ENCODE data around the gene ACTL8.

The ACTL8 gene, protein sequence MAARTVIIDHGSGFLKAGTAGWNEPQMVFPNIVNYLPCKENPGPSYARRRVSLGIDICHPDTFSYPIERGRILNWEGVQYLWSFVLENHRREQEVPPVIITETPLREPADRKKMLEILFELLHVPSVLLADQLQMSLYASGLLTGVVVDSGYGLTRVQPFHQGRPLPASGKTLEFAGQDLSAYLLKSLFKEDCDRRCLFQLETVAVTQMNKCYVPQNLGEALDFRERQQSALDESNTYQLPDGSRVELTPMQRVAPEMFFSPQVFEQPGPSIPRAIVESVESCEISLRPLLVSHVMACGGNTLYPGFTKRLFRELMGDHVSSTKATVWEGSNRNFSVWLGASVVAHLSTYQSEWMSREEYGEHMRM

GRCh38 chr1:17755120-17755519, at the start of gene ACTL8:
TSS of gene ACTL8 (plus strand) at chr1:17755333. CDS start at chr1:17823009, 67,676 bp downstream.
- DNase-seq (ENCODE audit: low read depth) = no peak

GRCh38 chr1:17706445-17706844, 48.7 kb upstream of the ACTL8 start:
- DNase-seq (ENCODE audit: low read depth) = no peak

DNA sequence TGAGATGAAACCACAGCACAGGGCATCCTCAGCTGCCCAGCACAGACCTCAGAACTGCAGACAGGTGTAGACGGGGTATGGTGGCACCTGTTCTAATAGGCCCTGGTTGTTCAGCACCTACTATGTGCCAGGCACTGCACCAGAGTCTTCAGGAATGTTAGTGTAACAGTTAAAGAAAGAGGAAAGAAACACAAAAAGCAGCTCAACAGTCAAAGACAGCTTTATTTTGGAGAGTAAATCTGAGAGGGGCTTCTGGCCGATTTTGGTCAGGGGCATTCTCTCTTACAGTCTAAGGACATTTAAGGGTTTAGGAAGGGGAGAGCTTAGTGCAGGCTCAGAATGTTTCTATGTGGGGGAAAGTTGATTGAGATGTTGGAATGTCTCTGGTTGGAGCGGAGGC, 45.2 kb upstream of the ACTL8 start:
- no peak for DNase-seq (ENCODE audit: low read depth)

- no peak for DNase-seq (ENCODE audit: low read depth)
These were observed 44.1 kb upstream of the ACTL8 start for GRCh38 chr1:17710889-17711576.

GRCh38 chr1:17711577-17711910, 43.6 kb upstream of the ACTL8 start:
- no peak for DNase-seq (ENCODE audit: low read depth)

DNA sequence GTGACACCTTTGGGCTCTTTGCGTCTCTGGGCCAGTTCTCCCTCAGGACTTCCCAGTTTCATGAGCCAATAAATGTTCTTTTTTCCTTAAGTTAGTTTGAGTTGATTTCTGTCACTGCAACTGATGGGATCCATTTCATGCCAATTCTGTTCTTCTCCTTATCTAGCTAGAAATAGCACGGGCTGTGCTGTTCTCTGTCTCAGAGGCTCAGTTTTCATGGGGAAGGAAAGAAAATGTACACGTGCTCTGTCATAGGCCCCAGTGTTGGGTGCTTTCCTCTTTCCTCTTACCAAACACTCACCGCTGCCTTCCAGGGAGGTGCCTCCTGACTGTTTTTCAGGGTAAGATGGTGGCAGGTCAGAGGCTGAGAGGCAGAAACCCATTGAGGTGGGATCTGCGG, 43.2 kb upstream of the ACTL8 start:
- no peak for DNase-seq (ENCODE audit: low read depth)

GRCh38 chr1:17713993-17714392, 41.1 kb upstream of the ACTL8 start:
- no peak for DNase-seq (ENCODE audit: low read depth)

DNA sequence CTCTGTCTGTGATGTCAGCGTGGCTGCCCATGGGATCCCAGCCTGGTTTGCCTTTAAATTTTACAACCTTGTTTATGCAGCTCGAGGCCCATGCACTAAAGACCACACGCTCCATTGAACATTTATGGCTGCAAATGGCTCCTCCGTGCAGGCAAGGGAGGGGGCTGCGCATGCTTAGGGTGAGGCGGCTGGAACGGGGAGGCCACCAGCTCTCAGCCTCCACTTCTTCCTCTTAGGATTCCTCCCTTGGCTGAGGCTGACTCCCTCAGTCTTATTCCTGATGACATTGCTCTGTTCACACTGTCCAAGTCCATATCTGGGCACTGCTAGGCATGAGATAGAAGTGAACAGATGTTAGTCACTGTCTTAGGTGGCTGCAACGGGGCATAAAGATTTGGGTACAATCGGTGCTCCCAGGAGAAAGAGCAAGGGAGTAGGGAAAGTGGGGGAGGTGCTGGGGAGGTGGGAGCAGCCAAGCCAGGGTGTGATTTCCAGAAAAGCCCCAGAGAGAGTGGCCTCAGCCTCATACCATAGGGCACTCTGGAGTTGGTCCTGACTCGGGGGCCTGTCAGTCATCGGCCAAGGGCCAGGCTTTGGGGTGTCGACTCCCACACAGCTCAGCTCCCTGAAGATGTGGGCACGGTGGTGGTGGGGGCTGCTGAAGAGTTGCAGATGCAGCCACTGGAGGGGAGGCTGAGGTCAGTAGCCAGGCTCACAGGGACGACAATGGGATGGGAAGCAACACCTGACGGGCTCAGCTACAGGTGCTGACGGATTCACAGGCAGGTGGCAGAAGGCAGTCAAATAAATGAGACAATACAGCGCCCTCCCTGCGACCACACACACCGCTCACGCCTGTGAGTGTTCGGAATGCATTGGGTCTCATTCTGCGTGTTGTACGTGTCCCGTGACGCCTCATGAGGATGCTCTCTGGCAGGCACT, 37.3 kb upstream of the ACTL8 start:
- DNase-seq (ENCODE audit: low read depth) = no peak

DNA sequence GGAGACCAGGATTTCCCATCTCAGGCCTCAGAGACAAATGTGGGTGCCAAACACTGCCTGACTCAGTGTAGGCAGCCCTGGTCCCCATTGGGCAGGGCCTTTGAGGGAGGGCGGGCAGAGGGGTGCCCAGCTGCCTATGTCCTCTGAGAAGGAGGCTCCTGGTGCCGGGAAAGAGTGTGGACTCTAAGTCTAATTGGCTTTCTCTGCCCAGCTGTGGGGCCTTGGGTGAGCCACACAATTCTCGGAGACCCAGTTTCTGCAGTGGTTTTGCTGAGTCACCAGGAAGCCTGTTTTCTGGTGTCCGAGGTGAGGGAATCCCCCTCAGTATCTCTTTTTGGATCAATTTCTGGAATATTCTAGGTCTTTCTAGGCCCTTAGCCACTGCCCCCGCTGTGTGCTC, 35.3 kb upstream of the ACTL8 start:
- DNase-seq (ENCODE audit: low read depth) = no peak

DNA sequence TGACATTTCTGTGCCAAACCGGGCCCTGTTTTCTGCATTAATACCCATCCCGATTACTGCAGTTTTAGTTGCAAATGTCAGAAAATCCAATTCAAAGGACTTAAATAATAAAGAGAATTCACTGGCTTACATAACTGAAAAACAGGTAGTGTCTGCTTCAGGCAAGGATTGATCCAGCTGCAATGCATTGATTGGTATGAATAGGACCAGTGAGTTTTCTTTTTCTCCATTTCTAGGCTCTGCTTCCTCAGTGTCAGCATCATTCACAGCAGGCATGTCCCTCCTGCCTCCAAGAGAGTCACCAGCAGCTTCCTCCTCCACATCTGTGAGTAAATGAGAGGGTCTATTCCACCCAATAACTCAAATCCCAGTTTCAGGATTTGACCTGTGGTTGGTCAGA, 33.7 kb upstream of the ACTL8 start:
- DNase-seq (ENCODE audit: low read depth) = no peak

- DNase-seq (ENCODE audit: low read depth) = no peak
These were observed 31.4 kb upstream of the ACTL8 start for GRCh38 chr1:17723684-17724083.

GRCh38 chr1:17724150-17724549, 31.0 kb upstream of the ACTL8 start:
- no peak for DNase-seq (ENCODE audit: low read depth)

GRCh38 chr1:17725084-17725719, 29.9 kb upstream of the ACTL8 start:
- DNase-seq (ENCODE audit: low read depth) = no peak

- no peak for DNase-seq (ENCODE audit: low read depth)
These were observed 29.1 kb upstream of the ACTL8 start for GRCh38 chr1:17725811-17726582.

GRCh38 chr1:17728123-17728712, 26.9 kb upstream of the ACTL8 start:
- no peak for DNase-seq (ENCODE audit: low read depth)

DNA sequence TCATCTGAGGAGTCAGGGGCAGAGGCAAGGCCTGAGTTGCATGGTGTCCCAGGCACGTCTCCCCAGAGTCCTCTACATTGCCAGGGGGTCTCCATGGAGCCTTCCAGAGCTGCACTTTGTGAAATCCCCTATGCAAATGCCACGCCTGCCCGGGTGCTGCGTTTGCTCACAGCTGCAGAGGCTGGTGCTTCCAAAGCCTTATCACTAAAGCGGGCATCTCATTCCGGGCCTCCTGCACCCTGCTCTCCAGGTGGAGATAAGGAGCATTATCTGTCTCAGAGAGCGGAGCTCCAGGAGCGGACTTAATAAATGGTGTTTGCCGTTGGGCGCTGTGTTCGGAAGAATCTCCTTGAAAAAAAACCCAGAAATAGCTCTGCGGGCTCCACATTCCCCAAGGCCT, 25.9 kb upstream of the ACTL8 start:
- no peak for DNase-seq (ENCODE audit: low read depth)

DNA sequence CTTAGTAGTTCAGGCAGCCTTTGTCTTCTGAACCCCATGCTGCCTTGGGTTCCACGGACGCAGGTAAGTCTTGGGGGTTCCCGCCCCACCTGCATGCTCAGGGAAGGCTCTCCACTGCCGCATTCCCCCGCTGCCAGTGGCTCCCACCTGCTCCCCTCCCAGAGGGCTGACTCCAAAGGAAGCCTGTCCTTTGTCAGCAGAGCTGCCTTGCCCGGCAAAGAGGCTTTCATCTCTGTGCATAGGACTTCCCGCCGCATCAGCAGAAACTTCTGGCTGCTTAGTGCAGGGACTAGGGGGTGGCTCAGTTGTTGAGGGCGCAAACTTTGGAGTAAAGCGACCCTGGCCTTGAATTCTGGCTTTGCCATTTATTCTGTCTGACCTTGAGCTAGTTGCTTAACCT, 25.2 kb upstream of the ACTL8 start:
- no peak for DNase-seq (ENCODE audit: low read depth)

DNA sequence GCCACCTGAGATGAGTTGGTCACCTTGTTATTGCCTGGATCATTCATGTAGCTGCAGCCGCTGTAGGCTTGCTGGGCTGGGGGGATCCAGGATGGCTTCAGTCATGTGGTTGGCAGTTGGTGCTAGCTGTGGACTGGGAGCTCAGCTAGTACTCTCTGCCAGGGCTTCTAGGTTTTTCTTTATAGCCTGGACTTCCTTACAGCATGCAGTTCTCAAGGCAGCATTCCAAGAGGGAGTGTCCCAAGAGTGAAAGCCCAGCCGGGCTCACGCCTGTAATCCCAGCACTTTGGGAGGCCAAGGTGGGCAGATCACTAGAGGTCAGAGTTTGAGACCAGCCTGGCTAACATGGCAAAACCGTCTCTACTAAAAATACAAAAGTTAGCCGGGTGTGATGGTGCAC, 23.7 kb upstream of the ACTL8 start:
- DNase-seq (ENCODE audit: low read depth) = no peak

- DNase-seq (ENCODE audit: low read depth) = no peak
These were observed 22.7 kb upstream of the ACTL8 start for GRCh38 chr1:17732475-17732874.

- no peak for DNase-seq (ENCODE audit: low read depth)
These were observed 21.5 kb upstream of the ACTL8 start for GRCh38 chr1:17733661-17734060.

GRCh38 chr1:17734609-17735008, 20.5 kb upstream of the ACTL8 start:
- DNase-seq (ENCODE audit: low read depth) = no peak

Data from stimulated activated CD8-positive, alpha-beta memory T cell treated with anti-CD3 and anti-CD28 coated beads, Interleukin-12 subunit alpha, Interleukin-12 subunit beta, amount 100 ng/mL, for 4 hours (primary cell).